Measurements from ENCODE around the gene GPR18. TPM values are rescaled to one million over a fixed set of nuclear protein-coding genes. Genes with fewer than 3 reads are reported as not detected.
"Not testable (repeated sequence)": the region's sequence is repeated elsewhere in the genome, so short reads cannot be mapped to it uniquely, and the experiment has no call there.

The GPR18 gene
- total RNA-seq, 1 experiment from 2014 or later, result not detected

DNA sequence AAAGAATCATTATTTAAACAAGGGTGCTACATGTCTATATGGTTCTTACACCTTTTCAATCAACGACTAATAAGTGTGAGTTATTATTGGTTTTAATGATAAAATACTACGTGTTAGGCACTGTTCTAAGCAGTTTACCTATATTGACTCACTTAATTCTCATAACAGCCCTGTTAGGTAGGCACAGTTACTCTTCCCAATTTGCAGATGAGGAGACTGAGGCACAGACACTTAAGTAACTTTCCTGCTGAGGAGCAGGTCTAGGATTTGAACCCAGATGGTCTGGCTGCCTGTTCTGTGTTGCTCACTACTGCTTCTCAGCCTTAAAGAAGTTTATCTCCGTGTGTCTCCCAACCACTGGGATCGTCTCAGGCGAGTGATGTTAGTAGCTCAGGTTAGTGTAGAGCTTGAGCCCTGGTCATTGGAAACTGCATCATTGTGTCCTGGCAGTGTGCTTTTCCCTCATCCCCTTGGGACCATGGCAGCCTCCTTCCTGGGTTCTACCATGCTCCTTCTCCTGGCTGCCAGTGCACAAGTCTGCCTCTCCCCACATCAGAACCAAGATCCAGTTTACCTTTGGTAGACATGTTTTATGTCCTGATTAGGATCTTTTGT is 46.7 kb downstream of the GPR18 start:
- Histone ChIP-seq H3K4me3 (no peak overlapping the region), H3K36me3 (peaks cover 18% of the 10 kb centered on the region), H3K9me3 (no peaks in the 10 kb centered on the region), H3K27me3 (no peaks in the 10 kb centered on the region)
- DNase-seq, result no peak

- not testable (repeated sequence) for H3K4me3 ChIP-seq, H3K9me3 ChIP-seq, H3K27me3 ChIP-seq, DNase-seq
- H3K36me3 ChIP-seq, result peaks cover 13% of the 10 kb centered on the region
These were observed 47.6 kb downstream of the GPR18 start for GRCh38 chr13:99210627-99211026.

GRCh38 chr13:99208845-99209527 is 49.2 kb downstream of the GPR18 start:
- DNase-seq, result no peak
- Histone ChIP-seq H3K4me3 (no peak overlapping the region), H3K9me3 (no peaks in the 10 kb centered on the region), H3K36me3 (peaks cover 10% of the 10 kb centered on the region), H3K27me3 (no peaks in the 10 kb centered on the region)

GRCh38 chr13:99208185-99208584 is 50.0 kb downstream of the GPR18 start:
- Histone ChIP-seq H3K9me3 (no peaks in the 10 kb centered on the region), H3K4me3 (no peak overlapping the region), H3K36me3 (peaks cover 8% of the 10 kb centered on the region; the same call in 1 of the 2 replicates), H3K27me3 (no peaks in the 10 kb centered on the region)
- DNase-seq, result no peak

DNA sequence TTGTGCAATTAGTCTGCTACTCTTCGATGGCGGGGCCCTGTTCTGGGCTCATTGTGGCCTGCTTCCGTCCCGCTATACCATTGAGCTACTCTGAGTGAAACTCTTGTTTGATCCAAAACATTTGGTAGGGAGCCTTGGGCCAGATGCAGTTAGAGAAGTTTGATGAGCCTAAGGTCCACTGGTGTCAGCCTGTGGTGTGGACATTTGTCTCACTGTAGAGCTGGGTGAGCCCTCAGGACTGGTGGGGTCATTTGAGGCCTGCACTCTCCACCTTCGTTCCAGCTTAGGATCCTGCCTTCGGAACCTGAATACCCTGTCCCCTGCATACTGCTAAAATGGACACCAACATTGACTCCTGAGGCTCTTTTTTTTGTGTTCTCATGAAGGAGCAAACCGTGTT is 50.7 kb downstream of the GPR18 start:
- peaks cover 8% of the 10 kb centered on the region; the same call in 1 of the 2 replicates for H3K36me3 ChIP-seq
- no peak for DNase-seq
- no peak overlapping the region for H3K4me3 ChIP-seq
- no peaks in the 10 kb centered on the region for H3K9me3 ChIP-seq
- H3K27me3 ChIP-seq, result no peaks in the 10 kb centered on the region

GRCh38 chr13:99206873-99207272 is 51.3 kb downstream of the GPR18 start:
- DNase-seq, result no peak
- no peaks in the 10 kb centered on the region for H3K27me3 ChIP-seq
- H3K9me3 ChIP-seq, result no peaks in the 10 kb centered on the region
- H3K36me3 ChIP-seq, result peaks cover 8% of the 10 kb centered on the region; the same call in 1 of the 2 replicates
- H3K4me3 ChIP-seq, result no peak overlapping the region

- Histone ChIP-seq H3K4me3 (no peak overlapping the region), H3K9me3 (no peaks in the 10 kb centered on the region), H3K27me3 (no peaks in the 10 kb centered on the region), H3K36me3 (peaks cover 6% of the 10 kb centered on the region; the same call in 1 of the 2 replicates)
- no peak for DNase-seq
These were observed 52.0 kb downstream of the GPR18 start for GRCh38 chr13:99206226-99206625.

GRCh38 chr13:99205621-99206220 is 52.5 kb downstream of the GPR18 start:
- Histone ChIP-seq H3K9me3 (no peaks in the 10 kb centered on the region), H3K27me3 (no peaks in the 10 kb centered on the region), H3K36me3 (0 out of 2 replicates have a peak, but pooled peaks cover 4% of the 10 kb centered on the region), H3K4me3 (no peak overlapping the region)
- DNase-seq, result no peak

Other genes with a start within 250 kb of the GPR18 start
- gene UBAC2, start 57.5 kb downstream of the GPR18 start, total RNA-seq (2014; rRNA removed; shearing (Covaris generic); ENCODE audit: low replicate concordance), result 80.9 and 92.4 TPM in 2 replicates
- gene GPR183, start 49.0 kb upstream of the GPR18 start, total RNA-seq (2014; rRNA removed; shearing (Covaris generic); ENCODE audit: low replicate concordance), result not detected in 2 replicates
- 106 and 137 TPM in 2 replicates for gene TM9SF2, start 243.1 kb upstream of the GPR18 start, total RNA-seq (2014; rRNA removed; shearing (Covaris generic); ENCODE audit: low replicate concordance)

Measured in MG63 (cell line).